COLO668 (cell line): ENCODE results near the gene RPP14.

Source experiments
- DNase-seq: peaks from one replicate; lab custom pipeline; 2025; ENCODE audit not compliant: unreplicated experiment; lab: John Stamatoyannopoulos, UW

The RPP14 gene

GRCh38 chr3:58355179-58355578, 49.1 kb downstream of the RPP14 start:
- DNase-seq, result no peak

GRCh38 chr3:58356054-58356453, 50.0 kb downstream of the RPP14 start:
- DNase-seq, result no peak

DNA sequence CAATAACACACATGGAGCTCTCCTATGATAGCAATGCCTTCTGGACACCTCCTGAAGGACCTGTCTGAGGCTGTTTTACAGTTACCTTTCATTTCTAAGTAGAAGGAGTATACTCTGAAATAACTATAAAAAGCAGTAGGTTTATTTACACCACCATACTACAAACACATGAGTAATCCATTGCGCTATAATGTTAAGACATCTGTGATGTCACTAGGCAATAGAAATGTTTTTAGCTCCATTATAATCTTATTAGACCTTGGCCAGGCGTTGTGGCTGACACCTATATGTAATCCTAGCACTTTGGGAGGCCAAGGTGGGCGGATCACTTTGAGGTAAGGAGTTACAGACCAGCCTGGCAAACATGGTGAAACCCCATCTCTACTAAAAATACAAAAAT, 51.4 kb downstream of the RPP14 start:
- no peak for DNase-seq

- DNase-seq, result no peak
Observed at GRCh38 chr3:58358092-58358491, 52.0 kb downstream of the RPP14 start.

- no peak for DNase-seq
Observed at GRCh38 chr3:58358808-58359207, 52.8 kb downstream of the RPP14 start.

DNA sequence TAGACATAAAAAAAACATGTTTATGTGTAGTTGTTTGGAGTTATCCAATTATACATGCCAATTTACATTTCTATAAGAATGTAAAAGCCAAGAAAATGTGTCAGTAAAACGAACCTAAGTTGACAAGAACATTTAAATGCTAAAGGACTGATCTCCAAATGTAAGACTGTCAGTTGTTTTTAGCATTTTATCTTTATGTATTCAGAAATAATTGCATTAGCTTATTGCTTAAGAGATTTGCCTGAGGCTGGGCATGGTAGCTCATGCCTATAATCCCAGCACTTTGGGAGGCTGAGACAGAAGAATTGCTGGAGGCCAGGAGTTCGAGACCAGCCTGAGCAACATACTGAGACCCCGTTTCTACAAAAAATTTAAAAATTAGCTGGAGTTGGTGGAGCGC, 53.6 kb downstream of the RPP14 start:
- DNase-seq, result no peak

DNA sequence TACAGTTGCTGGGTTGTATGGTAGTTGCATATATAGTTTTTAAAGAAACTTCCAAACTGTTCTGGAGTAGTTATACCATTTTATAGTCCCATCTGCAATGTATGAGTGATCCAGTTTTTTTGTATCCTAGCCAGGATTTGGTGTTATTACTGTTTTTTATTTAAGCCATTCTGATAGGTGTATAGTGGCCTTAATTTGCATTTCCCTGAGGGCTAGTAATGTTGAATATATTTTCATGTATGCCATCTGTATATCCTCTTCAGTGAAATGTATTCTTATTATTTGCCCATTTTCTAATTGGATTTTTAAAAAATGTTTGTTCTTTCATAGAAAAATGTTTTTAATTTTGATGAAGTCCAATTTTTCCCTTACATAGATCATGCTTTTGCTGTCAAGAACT, 55.8 kb downstream of the RPP14 start:
- DNase-seq, result no peak

DNA sequence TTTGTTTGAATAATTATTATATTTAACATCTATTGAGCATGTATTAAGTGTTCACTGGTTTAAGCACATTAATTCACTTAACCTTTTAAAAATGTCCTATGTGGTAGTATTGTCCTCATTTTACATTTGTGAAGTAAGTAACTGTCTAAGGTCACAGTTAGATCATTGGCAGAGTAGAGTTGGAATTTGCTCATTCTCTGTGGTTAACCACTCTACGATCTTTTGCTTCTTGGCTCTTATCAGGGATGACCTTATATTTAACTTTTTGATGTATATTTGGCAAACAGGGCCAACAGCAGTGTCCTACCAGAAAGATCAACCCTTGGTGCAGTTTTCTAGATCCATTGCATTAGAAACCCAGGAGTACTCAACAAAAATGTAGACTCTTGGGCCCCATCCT, 60.7 kb downstream of the RPP14 start:
- DNase-seq, result no peak

DNA sequence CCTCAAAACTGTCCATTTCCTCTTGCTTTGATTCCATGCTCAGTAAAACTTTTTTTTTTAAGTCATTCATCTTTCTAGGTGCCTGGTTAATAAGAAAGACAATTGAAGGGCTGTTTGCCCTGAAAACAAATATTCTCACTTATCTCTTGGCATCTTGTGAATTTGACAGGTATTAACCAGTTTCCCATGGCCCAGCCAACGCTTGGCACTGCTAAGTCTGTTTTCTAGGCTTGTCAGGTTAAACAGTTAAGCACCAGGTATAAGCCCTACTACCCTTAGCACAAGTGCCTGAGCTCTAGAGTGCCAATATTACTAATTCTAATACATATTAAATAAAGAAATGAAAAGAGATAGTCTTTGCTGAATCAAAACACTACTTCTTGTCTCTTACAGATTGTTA, 63.0 kb downstream of the RPP14 start:
- no peak for DNase-seq
